HEK293T (cell line): ENCODE measurements around the gene DNAI2.

ENCODE experiments used
- ARNT ChIP-seq: fragments of 450-650 bp; IDR thresholded peaks from 2 replicates; pipeline ENCODE4 v1.6.1; 2017; ENCODE audit warnings: mild to moderate bottlenecking
- BHLHE40 ChIP-seq: fragments of 450-650 bp; IDR thresholded peaks from 2 replicates; pipeline ENCODE4 v1.6.1; 2016; ENCODE audit warnings: mild to moderate bottlenecking, moderate library complexity, borderline replicate concordance
- ELF4 ChIP-seq: fragments of 450-650 bp; IDR thresholded peaks from 2 replicates; pipeline ENCODE4 v1.6.1; 2017; ENCODE audit warnings: antibody characterized with exemption
- FOXA1 ChIP-seq: fragments of 450-650 bp; IDR thresholded peaks from 2 replicates; pipeline ENCODE4 v1.6.1; 2016; ENCODE audit warnings: mild to moderate bottlenecking
- FOXK2 ChIP-seq: fragments of 450-650 bp; IDR thresholded peaks from 2 replicates; pipeline ENCODE4 v1.6.1; 2016; ENCODE audit warnings: mild to moderate bottlenecking
- FOXM1 ChIP-seq: fragments of 450-650 bp; IDR thresholded peaks from 2 replicates; pipeline ENCODE4 v1.6.1; 2017; ENCODE audit warnings: mild to moderate bottlenecking, borderline replicate concordance
- HDGF ChIP-seq: fragments of 450-650 bp; IDR thresholded peaks from 2 replicates; pipeline ENCODE4 v1.6.1; 2017; ENCODE audit warnings: antibody characterized with exemption, borderline replicate concordance
- NFRKB ChIP-seq: fragments of 450-650 bp; IDR thresholded peaks from 2 replicates; pipeline ENCODE4 v1.6.1; 2016; ENCODE audit warnings: mild to moderate bottlenecking, moderate library complexity
- PKNOX1 ChIP-seq: fragments of 450-650 bp; IDR thresholded peaks from 2 replicates; pipeline ENCODE4 v1.6.1; 2016
- SP1 ChIP-seq: fragments of 450-650 bp; IDR thresholded peaks from 2 replicates; pipeline ENCODE4 v1.6.1; 2017
- ZNF384 ChIP-seq: fragments of 450-650 bp; IDR thresholded peaks from 2 replicates; pipeline ENCODE4 v1.6.1; 2016

GRCh38 chr17:74241847-74242246 lies 32.2 kb upstream of the DNAI2 start:
- no peak for TF ChIP-seq FOXM1
- TF ChIP-seq BHLHE40: no peak
- no peak for TF ChIP-seq ELF4
- no peak for TF ChIP-seq PKNOX1
- no peak for TF ChIP-seq NFRKB
- TF ChIP-seq HDGF: no peak
- TF ChIP-seq FOXK2: no peak
- TF ChIP-seq SP1: no peak
- no peak for TF ChIP-seq ARNT
- no peak for TF ChIP-seq FOXA1
- TF ChIP-seq ZNF384: no peak
